Measurements from ENCODE around the gene PRPH.
A peak's percentile ranks its signal among the peaks of the same experiment; 100 is the strongest.

The PRPH gene

GRCh38 chr12:49347311-49348193 lies 52.6 kb downstream of the PRPH start:
- peak in 1 of 2 experiments; percentile 4 for DNase-seq
